Endothelial cell (in vitro differentiated cells): ENCODE measurements around the gene EMILIN3. TPM values are rescaled to one million over a fixed set of nuclear protein-coding genes. Genes with fewer than 3 reads are reported as not detected.
"Not testable (repeated sequence)": the region's sequence is repeated elsewhere in the genome, so short reads cannot be mapped to it uniquely, and the experiment has no call there.

Experiments used
- DNase-seq: peaks from one replicate; pipeline ENCODE4 v3.0.0; 2021; ENCODE audit warnings: low spot score
- H3K27ac Mint-ChIP-seq: one replicate; pipeline ENCODE4 v1.8.0; 2021; ENCODE audit warnings: mixed read lengths, inconsistent platforms; ENCODE audit not compliant: unreplicated experiment
- H3K27me3 Mint-ChIP-seq: one replicate; pipeline ENCODE4 v1.8.0; 2021; ENCODE audit warnings: mild to moderate bottlenecking, moderate library complexity, mixed read lengths, inconsistent platforms; ENCODE audit not compliant: unreplicated experiment
- H3K36me3 Mint-ChIP-seq: one replicate; pipeline ENCODE4 v1.8.0; 2021; ENCODE audit warnings: mild to moderate bottlenecking, low read depth, mixed read lengths, inconsistent platforms; ENCODE audit not compliant: unreplicated experiment
- H3K4me1 Mint-ChIP-seq: one replicate; pipeline ENCODE4 v1.8.0; 2021; ENCODE audit warnings: mild to moderate bottlenecking, mixed read lengths, inconsistent platforms; ENCODE audit not compliant: unreplicated experiment
- H3K4me3 Mint-ChIP-seq: one replicate; pipeline ENCODE4 v1.8.0; 2021; ENCODE audit warnings: mild to moderate bottlenecking, mixed read lengths, inconsistent platforms; ENCODE audit not compliant: unreplicated experiment
- H3K9me3 Mint-ChIP-seq: one replicate; pipeline ENCODE4 v1.8.0; 2021; ENCODE audit warnings: mixed read lengths, inconsistent platforms; ENCODE audit not compliant: unreplicated experiment
- total RNA-seq: library from RNA; stranded (reverse); fragmentation: NEBNext Ultra II Directional; extraction: Animal tissue kit (Norgen Biotek cat#: 25700); gene quantifications from one replicate; pipeline ENCODE4 v1.2.1, GENCODE V29; 2021; ENCODE audit not compliant: unreplicated experiment
- TF ChIP-seq, protein P1 (sequence below): fragments of 200-600 bp; sonication (generic); IDR thresholded peaks from one replicate; pipeline ENCODE4 v1.5.0; 2021; ENCODE audit warnings: antibody characterized with exemption; ENCODE audit not compliant: unreplicated experiment

EMILIN3 gene
- total RNA-seq, 1 donor from 2014 or later: 0.28 TPM

DNA sequence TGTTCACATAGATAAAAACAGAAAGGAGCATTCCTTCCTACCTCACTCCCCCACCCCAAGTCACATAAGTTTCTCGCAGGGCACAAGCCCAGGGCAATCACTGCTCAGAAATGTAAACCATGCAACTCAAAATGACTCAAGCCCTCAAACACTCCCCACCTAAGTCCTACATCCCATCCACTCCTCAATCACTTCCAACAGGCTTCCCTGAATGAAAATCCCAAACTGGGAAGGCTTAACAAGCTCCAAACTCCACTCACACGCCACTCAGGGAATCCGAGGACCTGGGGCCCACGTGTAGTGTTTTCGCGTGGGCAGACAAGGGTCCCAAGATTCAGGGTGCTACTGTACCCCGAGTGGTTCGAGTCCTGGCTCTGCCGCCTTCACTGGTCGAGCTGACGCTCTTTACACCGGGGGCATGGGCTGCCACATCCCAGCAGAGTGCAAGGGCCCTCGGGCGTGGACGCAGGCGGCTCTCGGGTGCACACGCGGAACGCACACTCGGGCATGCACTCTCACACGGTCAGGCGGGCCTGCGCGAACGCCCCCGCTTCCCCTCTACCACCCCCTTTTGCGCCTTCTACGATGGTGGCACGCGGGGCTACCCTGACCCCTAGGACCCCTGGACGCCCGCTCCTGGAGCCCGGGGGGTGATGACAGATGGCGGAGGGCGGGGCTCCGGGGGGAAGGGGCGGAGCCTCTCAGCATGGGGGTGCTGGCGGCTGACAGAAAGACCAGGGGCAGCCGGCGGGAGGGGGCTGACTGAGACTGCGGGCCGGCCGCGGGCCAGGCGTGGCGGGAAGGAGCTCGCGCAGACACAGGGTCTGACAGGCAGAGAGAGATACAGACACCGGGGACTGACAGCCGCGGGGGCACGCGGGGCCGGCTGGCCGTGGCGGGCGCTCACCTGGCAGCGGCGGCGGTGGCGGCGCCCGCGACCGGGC lies 49.7 kb downstream of the EMILIN3 start:
- H3K27me3 Mint-ChIP-seq: peaks cover 8% of the 10 kb centered on the region
- no peak overlapping the region for H3K27ac Mint-ChIP-seq
- H3K4me3 Mint-ChIP-seq: peak overlapping the region; percentile 91
- peaks cover 27% of the 10 kb centered on the region for H3K4me1 Mint-ChIP-seq
- no peaks in the 10 kb centered on the region for H3K9me3 Mint-ChIP-seq
- TF ChIP-seq, protein P1, sequence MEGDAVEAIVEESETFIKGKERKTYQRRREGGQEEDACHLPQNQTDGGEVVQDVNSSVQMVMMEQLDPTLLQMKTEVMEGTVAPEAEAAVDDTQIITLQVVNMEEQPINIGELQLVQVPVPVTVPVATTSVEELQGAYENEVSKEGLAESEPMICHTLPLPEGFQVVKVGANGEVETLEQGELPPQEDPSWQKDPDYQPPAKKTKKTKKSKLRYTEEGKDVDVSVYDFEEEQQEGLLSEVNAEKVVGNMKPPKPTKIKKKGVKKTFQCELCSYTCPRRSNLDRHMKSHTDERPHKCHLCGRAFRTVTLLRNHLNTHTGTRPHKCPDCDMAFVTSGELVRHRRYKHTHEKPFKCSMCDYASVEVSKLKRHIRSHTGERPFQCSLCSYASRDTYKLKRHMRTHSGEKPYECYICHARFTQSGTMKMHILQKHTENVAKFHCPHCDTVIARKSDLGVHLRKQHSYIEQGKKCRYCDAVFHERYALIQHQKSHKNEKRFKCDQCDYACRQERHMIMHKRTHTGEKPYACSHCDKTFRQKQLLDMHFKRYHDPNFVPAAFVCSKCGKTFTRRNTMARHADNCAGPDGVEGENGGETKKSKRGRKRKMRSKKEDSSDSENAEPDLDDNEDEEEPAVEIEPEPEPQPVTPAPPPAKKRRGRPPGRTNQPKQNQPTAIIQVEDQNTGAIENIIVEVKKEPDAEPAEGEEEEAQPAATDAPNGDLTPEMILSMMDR: no peak
- peak; percentile 67 for DNase-seq
- peaks cover 5% of the 10 kb centered on the region for H3K36me3 Mint-ChIP-seq

DNA sequence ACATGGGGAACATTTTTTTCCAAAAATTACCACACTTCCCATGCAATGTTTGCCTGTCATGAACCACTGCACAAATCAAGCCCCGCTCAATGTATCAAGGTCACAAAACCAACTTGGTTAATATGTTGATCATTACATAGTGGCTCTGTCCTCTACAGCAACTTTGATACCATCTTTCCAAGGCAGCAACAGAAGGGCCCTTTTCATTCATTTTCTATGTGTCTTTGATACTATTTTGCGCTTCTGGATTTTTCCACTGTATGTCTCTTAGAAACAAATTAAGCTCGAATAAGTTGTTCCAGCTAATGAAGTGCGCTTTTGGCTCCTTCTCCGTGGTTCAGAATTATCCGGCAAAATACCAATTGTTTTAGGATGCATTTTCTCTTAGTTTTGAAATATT lies 50.6 kb downstream of the EMILIN3 start:
- Mint-ChIP-seq H3K4me1 (peaks cover 27% of the 10 kb centered on the region), H3K4me3 (peak overlapping the region; percentile 91), H3K36me3 (peaks cover 5% of the 10 kb centered on the region), H3K27ac (no peak overlapping the region), H3K9me3 (no peaks in the 10 kb centered on the region), H3K27me3 (peaks cover 8% of the 10 kb centered on the region)
- DNase-seq: no peak
- TF ChIP-seq, protein P1: no peak

DNA sequence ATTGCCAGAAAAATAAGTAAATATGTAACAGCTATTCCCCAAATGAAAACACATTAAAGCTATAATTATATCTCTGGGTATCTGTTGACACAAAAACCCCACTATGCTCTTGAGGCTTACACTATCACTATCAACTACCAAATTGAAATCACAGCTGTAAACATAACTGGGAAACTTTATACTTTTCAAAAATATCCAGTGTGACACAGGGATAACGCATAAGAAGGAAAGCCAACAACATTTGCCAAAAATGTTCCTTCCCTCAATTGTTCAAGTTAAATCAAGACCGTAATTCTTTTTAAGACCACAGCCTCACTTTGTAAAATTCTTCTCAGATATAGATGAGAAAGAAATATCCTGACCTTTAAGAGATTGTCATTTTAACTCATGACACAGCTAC lies 52.2 kb downstream of the EMILIN3 start:
- H3K4me1 Mint-ChIP-seq: peaks cover 31% of the 10 kb centered on the region
- no peaks in the 10 kb centered on the region for H3K9me3 Mint-ChIP-seq
- TF ChIP-seq, protein P1: no peak
- no peak for DNase-seq
- no peak overlapping the region for H3K27ac Mint-ChIP-seq
- H3K4me3 Mint-ChIP-seq: no peak overlapping the region
- peaks cover 8% of the 10 kb centered on the region for H3K27me3 Mint-ChIP-seq
- peaks cover 5% of the 10 kb centered on the region for H3K36me3 Mint-ChIP-seq

DNA sequence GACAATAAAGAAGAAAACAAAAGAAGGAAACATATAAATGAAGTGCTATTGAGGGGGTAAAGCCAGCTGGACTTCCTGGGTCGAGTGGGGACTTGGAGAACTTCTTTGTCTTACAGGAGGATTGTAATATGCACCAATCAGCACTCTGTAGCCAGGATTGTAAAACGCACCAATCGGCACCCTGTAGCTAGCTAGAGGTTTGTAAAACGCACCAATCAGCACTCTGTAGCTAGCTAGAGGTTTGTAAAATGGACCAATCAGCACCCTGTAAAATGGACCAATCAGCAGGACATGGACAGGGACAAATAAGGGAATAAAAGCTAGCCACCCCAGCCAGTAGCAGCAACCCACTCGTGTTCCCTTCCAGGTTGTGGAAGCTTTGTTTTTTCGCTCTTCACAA lies 54.6 kb downstream of the EMILIN3 start:
- not testable (repeated sequence) for H3K27me3 Mint-ChIP-seq, DNase-seq, H3K27ac Mint-ChIP-seq, H3K36me3 Mint-ChIP-seq, H3K4me3 Mint-ChIP-seq, H3K9me3 Mint-ChIP-seq
- H3K4me1 Mint-ChIP-seq: peaks cover 29% of the 10 kb centered on the region

Other genes starting within 250 kb of the EMILIN3 start
- gene PLCG1, start 229.3 kb downstream of the EMILIN3 start, total RNA-seq: 456 TPM
- 20.9 TPM for gene ZHX3, start 49.1 kb downstream of the EMILIN3 start, total RNA-seq
- gene LPIN3, start 26.0 kb downstream of the EMILIN3 start, total RNA-seq: 20.1 TPM